Nucleus accumbens (tissue), 56 donors: ENCODE results near the gene ADD3.

ENCODE experiments used
- DNase-seq, 56 donors: peaks; one replicate each; lab custom pipeline; 2025; lab: John Stamatoyannopoulos, UW

ADD3 gene

DNA sequence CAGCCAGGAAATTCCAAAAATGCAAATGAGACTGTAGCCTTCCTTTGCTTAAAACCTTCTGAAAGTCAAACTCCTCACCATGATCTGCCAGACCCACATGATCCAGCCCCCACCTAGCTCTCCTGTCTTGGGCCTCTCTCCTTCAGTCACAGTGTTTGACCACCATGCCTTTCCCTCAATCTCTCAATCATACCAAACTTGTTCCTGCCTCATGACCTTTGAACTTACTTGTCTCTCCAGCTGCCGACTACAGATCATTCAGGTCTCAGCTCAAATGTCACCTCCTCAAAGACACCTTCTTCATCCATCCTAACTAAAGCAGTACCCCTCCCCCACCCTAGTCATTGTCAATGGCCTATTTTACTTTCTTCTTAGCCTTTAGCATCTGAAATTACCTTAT lies 9.3 kb upstream of the ADD3 start:
- DNase-seq: no peak

DNA sequence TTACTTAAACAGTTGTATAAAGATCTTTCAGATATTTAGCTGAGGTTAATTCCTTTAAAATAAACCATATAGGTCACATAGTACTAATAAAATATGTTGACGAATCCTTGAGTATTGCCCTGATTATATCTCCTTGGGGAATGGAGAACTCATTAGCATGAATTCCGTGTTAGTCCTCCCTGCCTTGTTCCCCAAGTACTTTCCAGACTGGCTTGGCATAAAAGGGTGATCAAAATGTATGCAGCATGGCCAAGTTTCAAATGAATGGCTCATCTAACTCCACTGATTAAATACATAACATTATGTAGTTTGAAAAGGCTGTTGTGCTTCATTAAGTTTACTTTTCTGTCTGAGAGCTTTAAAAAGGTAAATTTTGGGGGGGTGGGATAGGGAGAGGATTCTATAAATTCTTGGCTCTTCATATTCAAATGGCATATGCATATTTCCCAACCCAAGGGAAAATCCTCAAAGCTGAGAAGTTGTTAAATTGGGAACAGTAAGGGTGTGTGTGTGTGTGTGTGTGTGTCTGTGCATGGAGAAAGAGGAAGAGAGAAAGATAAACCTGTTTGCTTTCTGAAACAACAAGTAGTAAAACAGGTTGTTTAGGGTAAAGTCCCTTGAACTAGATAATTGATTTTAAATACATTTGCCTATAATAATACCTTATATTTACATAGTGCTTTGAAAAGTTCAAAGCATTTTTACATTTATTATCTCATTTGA lies 4.8 kb upstream of the ADD3 start:
- no peak for DNase-seq

DNA sequence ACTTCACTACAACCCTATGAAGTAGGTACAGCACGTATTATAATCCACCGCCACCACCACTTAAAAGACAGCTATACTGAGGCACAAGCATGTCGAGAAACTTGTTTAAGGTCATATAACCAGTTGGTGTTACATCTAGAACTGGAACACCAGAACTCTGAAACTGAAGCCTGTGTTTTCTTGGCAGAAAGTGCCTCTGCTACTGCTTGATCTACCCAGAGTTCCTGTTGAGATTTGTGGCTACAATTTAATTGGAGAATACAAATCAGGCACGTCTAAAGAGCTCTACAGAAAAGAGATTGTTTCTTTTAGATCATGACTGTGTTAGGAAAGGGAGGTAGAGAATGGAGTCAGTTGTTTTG lies 4.3 kb upstream of the ADD3 start:
- peak in 1 of 56 donors; percentile 23 for DNase-seq

DNA sequence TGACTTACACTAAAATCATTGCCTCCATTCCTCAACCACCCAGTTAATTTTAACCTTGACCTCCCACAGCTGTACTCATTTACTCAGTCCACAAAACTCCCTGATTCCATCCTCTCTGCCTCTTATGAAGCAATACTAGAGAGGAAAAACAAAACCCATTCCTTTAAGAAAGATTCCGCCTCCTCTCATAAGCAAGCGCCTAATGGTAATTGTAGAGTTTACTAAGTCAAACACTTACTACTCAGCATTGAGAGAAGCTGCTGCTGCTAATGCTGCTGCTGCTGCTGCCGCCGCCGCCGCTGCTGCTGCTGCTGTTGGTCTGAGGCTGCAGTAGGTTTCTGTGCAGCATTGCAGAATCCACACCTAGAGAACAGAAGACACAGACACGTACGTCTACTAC lies 2.1 kb upstream of the ADD3 start:
- DNase-seq: peak in 46 of 56 donors; percentile 2 to 66 (median 34)

DNA sequence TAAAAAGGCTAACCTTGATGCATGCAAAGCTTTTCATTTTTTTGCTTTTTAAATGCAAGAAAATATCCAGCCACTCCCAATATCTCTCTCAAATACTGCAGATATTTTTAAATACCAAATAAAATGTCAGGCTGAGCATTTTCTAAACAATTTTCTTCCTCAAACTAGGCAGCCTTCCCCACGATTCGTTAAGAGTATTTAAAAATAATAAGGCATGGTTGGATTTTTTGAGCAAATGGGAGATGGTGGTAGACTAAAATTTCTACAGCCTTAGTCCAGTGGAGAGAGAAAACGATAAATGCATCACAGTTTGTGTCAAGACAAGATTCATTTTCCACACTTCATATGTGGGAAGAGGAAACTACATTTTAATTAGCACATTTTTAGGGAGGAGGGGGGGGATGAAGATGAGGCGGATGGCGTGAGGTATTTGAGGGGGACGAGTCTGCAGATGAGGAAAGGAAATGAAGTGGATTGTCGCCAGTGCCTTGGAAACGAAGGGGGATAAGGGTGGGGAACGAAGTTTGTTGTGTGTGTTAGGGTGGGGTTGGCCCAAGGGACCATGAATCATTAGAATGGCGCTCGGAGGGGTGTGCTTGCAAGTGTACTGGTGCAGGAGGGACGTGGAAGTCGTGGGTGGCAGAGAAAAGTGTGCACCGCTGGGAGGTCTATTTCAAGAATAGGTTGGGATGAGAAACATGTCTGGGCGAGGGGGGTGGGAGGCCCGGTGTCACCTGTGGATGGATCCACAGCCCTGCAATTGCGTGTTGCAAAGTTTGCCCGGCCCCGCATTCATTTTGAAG lies 1.2 kb upstream of the ADD3 start:
- peak in 41 of 56 donors; percentile 35 to 86 (median 66) for DNase-seq

DNA sequence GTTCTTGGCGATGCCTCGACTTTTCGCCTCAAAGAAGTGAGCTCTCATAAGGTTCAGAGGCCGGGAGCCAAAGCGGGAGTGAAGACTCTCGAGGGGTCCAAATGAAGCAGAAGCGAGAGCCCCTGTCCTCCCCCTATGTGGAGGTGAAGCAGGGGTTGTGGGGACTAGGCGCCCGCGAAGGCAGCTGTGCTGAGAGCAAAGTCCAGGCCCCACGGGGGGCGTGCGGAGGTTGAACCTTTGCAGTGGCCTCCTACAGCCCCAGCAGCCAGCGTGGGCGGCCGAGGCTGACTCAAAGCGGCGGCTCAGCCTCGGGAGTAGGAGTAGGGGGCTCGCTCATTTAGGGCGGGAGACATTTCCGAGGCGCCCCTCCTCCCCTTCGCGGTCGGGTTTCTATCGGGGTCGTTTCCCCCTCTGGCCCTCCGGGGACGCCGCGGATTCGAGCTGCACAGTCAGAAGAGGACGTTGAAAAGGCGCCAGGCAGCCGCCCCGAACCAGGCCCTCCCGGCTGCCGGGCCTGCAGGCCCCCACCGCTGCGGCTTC lies 553 bp upstream of the ADD3 start:
- DNase-seq: peak in 22 of 56 donors; percentile 39 to 94 (median 81)

DNA sequence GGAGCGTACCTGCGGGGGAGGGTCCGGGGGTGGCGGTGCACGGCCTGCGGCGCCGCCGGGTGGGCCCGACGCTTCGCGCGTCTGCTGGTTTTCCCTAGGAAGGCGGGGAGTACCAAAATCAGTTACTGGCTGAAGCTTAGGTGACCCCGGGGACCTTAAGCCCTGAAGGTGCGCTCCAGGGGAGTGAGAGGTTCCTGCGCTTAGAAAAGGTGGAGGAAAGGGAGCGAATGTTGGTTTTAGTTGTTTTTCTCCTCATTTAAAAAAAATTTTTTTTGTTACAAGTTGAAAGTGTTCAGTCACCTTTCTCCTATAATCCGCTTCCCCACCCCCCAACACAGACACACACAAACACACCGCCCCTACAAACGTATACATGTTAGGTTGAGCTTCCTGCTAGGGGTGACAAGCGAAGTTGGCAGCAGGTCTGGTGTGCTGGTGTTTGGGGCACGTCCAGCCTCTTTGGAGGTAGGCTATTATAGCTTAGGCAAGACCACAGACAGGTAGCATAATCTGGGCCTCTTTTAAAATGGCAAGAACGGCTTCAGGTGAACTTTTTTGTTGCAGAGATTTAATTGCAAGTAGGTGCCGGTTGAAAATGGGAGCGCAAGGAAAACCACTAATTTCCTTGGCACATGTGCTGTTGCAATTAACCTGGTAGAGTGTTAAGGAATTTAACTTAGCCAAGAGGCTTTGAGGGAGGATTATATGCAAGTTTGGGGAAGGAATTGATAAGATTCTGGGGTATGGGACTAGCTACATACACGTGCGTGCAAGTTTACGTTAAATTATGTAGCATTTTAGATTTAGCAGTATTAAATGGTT lies 945 bp downstream of the ADD3 start:
- DNase-seq: peak in 8 of 56 donors; percentile 4 to 57 (median 21)

DNA sequence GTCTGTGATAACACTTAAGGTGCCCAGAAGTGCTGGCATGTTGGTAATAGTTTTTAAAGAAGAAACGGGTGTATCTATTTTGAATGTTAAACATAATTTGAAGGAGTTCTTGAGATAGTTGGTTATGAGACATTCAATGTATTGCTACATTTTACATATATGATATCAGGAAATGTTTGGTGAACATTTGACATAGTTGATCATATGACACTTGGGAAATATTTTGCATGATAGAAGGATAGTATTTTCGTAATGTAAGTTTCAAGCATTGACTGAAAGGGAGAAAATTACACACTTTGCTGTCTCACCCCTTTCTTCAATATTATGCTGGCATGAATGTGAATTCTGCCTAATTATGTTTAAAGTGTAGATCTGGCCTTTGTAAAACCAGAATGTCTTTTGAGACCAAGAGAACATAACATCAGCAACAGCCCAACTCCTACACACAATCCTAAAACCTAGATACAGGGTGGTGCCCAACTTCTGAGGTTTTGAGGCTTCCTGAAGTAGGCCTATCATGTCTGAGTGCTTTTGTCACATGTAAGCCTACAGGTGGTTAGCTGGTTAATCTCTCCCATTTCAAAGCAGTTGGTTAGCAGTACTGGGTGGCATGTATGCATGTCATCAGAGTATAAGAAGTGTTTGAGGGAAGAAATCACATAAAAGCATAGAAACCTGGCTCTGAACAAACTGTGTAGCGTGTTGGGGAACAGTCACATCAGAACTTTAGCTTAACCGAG lies 2.1 kb downstream of the ADD3 start:
- DNase-seq: no peak

DNA sequence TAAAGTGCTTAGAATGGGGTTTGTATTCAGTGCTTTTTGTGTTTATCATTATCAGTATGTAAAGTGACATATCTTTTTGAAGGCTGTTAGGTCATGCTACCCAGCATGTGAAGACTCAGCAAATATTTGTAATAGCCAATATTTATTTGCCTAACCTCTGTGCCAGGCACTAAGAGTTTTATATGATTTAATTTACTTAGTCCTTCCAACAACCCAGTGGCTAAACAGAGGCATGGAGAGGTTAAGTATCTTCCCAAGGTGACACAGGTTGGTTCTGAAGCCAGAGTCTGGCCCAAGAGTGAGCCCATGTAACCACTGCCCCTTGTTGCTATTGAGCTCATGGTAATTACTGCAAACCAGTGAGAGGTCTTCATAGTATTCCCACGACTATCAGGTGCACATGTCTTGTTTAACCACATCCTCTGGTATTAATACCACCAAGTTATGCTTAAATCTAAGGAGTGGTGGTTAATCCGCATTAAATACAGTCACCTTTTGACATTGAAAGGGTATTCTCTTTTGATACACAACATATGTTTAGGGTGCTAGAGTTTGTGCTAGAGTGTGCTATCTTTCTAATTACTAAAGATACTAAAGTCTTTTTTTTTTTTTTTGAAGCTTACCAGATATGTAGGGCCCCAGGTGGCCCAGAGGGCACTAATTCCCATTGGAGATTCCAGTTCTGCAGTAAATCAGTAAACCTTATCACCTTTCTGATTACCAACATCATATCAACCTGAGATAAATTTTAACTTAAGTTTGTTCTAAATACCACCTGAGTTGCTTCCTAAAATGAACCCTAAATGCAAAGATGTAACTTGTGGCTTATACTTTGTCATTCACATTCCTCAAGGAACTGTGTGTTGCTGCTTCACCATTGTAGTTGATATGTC lies 2.9 kb downstream of the ADD3 start:
- DNase-seq: no peak

DNA sequence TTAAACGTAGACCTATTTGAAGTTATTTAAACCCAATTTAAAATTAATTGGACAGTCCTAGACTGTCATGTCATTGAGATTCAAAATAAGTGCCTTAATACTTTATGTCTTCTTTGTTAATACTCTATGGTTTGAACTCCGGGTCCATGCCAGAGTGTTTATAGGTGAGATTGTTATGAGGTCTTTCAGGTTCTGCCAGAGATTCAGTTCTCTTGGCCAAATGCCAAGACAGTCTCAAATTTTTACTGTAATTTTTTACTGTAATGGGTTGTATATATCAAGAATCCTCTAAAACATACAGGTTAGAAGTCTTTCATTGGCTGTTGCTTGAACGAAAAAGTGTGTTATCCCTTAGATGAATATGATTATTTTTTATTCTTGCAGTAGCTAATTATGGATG lies 3.9 kb downstream of the ADD3 start:
- no peak for DNase-seq

DNA sequence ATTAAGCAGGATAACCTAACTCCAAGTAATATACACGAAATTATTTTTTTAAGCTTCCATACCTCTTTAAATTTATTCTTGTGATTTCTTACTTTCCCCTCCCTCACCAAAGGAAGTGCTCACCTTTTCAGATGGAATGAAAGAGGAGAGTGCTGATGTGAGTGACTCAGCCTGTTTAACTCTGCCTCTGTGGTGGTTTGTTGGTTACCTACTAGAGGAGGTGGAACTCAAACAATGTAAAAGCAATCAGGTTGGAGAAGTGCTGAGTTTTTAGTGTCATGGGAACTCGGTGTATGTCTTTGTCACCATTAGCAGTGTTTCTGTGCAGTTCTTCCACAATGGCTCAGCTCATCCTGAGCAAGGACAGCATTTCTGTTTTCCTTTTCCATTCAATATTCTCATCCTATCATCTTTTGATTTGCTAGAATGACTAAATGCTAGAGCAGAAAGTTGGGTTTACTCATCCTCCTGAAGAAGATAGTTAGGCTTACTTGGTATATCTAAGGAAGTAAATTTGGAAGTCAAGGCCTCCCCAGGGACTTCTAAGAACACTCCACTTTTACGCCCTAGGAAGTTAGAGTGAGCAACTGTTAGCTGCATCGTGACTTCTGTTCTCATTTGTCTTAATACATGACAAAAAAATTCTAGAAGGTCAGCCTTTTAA lies 6.0 kb downstream of the ADD3 start:
- peak in 2 of 56 donors; percentile 12 to 50 for DNase-seq

DNA sequence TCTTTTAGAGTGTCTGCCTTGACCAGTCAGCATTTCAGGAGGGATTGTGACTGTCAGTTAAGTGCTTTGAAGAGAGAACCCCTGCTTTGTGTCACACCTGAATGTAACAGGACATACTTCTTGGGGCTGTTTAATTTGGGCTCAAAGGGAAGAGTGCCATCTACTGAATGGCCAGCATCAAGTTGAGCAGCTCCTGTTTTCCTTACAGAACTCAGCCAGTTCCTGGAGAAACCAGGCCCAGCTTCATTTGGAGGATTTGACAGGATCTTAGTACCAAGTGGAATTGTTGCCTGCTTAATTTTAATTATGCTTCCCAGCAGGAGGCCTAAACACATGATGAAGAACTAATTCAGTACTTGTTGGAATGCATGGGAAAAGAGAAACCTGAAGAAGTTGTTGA lies 8.3 kb downstream of the ADD3 start:
- peak in 11 of 56 donors; percentile 2 to 47 (median 13) for DNase-seq

DNA sequence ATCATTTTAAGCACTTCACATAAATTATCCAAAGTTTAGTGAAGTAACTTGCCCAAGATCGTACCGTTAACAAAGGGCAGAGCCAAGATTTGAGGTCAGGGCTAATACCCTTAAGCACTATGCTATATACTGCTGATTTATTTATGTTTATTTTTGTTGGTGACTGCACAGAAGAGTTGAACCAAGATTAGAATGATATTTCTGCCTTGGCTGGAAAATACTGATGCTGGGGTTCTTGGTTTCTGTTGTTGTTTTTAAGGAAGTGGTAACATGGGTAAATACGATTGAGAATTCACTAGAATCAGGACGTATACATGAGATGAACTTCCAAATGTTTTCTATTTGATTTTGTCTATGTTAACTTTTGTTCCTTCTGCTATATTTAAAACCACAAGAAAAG lies 9.3 kb downstream of the ADD3 start:
- DNase-seq: no peak

DNA sequence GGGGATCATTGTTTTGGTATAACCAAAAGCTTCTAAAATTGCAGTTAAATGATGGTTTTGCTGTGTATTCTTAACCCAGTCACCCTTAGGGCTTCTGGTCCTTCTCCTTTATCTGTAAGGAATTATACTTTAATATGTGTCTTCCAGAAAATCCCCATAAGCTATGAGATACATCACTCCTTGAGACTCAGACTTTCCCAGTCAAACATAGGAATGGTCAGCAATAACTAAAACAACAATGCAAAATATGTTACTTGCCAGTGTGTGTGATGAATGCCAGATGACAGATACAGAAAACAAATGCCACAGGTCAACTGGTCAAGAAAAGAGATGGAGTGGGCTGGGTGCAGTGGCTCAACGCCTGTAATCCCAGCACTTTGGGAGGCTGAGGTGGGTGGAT lies 10.1 kb downstream of the ADD3 start:
- no peak for DNase-seq

DNA sequence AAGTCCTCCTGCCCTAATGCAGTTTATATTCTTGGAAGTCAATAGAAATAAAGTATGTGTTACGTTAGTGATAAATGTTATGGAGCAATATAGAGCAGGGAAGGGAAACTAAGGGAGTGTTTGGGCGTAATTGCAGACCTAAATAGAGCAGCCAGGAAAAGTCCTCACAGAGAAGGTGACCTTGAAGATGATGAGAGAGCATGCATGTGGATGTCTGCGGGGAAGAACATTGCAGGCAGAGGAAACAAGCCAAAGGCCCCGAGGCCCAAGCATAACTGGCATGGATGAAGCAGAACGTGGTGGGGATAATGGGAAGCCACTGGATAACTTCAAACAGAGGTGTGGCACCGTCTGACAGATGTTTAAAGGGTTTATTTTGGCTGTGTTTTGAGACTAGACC lies 12.5 kb downstream of the ADD3 start:
- DNase-seq: no peak

DNA sequence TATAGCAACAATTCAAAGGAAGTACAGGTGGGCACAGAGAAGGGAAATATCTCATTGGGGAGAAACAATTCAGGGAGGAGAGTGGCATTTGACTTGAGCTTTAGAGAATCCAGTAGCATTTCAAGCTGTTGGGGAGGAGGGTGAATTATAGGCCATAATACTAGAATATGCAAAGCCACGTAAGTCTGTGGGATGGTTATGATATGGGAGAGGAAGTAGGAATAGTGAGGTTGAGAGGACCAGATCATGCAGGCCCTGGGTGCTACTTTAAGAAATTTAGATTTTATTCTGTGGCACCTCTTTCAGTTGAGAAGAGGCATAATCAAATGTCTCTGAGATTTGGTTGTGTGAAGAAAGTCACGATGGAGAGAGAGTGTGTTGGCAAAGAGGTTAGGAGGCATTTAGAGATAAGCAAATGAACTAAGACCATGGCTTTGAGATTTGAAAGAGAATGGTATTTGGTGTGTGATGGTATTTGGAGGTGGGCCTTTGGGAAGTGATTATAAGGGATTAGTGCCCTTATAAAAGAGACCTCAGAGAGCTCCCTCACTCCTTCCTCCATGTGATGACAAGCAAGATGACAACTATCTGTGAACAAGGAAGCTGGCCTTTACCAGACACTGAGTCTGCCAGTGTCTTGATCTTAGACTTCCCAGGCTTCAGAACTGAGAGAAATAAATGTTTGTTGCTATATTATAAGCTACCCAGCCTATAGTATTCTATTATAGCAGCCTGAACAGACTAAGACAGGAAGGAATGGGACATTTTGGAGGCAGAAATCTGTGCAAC lies 15.1 kb downstream of the ADD3 start:
- no peak for DNase-seq

DNA sequence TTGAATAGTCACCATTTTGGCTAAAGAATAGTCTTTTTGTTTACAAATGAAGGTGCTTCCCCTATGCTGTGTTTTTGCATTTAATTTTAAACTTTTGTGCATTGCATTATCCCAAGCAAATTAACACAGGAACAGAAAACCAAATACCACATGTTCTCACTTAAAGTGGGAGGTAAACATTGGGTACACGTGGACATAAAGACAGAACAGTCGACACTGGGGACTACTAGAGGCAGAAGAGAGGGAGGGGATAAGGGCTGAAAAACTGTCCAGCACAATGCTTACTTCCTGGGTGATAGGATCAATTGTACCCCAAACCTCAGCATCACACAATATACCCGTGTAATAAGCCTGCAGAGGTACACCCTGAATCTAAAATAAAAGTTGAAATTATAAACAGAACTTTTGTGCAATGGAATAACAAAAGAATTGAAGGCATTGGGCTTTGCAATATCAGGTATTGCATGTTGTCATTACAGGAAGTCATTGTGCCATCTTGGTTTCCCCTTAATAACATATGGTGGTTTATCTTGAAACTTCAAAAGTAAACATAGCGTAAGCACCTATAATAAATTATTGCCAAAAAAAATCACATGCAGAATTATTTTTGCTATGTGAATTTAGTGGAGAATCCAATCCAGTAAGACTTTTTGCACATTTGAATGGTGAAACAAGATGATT lies 16.1 kb downstream of the ADD3 start:
- no peak for DNase-seq
